ENCODE results near the gene FCHO2. TPM values are rescaled to one million over a fixed set of nuclear protein-coding genes. Genes with fewer than 3 reads are reported as not detected.

FCHO2 gene
- total and polyA plus RNA-seq, 2 of the 4 experiments (the other 2 are of a cell fraction) = 6.1 to 23.5 TPM

DNA sequence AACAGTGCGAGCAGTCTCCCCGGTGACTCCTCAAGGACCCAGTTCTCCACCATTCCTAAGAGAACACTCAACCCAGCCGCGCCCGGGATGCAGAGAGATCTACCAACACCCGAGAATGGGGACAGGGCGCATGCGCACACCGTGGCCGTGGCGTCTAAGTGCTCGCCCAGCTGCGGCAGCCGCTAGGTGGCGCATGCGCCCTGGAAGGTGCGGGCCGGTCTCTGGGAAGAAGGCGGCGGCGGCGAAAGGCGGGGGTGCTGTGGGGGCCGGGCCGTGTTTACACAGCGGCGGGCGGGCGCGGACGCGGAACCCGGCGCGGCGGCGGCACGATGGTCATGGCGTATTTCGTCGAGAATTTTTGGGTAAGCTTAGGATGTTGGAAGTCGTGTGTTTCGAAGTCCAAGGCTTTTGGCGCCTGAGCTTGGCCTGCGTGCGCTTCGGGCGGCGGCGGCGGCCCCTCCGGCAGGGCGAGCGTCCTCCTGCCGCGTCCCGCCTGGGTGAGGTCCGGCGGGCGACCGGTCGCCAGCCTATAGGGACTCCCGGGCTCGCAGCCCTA is at the start of gene FCHO2 (continued):
- TF ChIP-seq, protein P1, sequence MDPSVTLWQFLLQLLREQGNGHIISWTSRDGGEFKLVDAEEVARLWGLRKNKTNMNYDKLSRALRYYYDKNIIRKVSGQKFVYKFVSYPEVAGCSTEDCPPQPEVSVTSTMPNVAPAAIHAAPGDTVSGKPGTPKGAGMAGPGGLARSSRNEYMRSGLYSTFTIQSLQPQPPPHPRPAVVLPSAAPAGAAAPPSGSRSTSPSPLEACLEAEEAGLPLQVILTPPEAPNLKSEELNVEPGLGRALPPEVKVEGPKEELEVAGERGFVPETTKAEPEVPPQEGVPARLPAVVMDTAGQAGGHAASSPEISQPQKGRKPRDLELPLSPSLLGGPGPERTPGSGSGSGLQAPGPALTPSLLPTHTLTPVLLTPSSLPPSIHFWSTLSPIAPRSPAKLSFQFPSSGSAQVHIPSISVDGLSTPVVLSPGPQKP (IDR thresholded peaks at IDR 0.05; ENCODE audit: borderline replicate concordance, low read depth, low read length) = no peak
- TF ChIP-seq POLR2A (IDR thresholded peaks at IDR 0.05; ENCODE audit: low read depth, low read length) (peak; percentile 74), RAD21 (IDR thresholded peaks at IDR 0.05; ENCODE audit: low read length) (peak; percentile 61), CEBPB (IDR thresholded peaks at IDR 0.05; ENCODE audit: low read depth, low read length) (no peak), BHLHE40 (IDR thresholded peaks at IDR 0.05; ENCODE audit: low read depth, low read length) (no peak), RCOR1 (IDR thresholded peaks at IDR 0.05; ENCODE audit: insufficient replicate concordance, low read length) (no peak), MXI1 (IDR thresholded peaks at IDR 0.05; ENCODE audit: borderline replicate concordance, low read depth, low read length) (no peak)

Measured in IMR-90 (cell line).